Caco-2 (cell line): Measurements from ENCODE around the gene OR13C4. TPM values are rescaled to one million over a fixed set of nuclear protein-coding genes. Genes with fewer than 3 reads are reported as not detected.
"Not testable (repeated sequence)": the region's sequence is repeated elsewhere in the genome, so short reads cannot be mapped to it uniquely, and the experiment has no call there.

Experiments used
- BruUV-seq: library from RNA; stranded (reverse); fragments of 400-500 nt; replicated peaks from 2 replicates; lab custom pipeline; 2021; lab: Mats Ljungman, UMichigan
- CTCF ChIA-PET: fragments of 300-600 bp; sonication (Branson Sonifier 250); formaldehyde crosslinking; loops from one replicate; lab custom pipeline; 2022; ENCODE audit warnings: antibody characterized with exemption; lab: Charles Lee
- POLR2A ChIA-PET: fragments of 300-600 bp; sonication (Branson Sonifier 250); formaldehyde crosslinking; loops from one replicate; lab custom pipeline; 2022; ENCODE audit warnings: antibody characterized with exemption; lab: Charles Lee
- DNase-seq, 2 experiments: peaks; one replicate each; pipeline versions ENCODE4 v3.0.0 to v3.0.0-alpha.2; 2020 to 2022
- H3K27me3 ChIP-seq: replicated peaks from 2 replicates; pipeline ENCODE4 v1.6.0; 2011; ENCODE audit warnings: low read length; ENCODE audit not compliant: control insufficient read depth, insufficient read depth
- H3K36me3 ChIP-seq: 2 replicates; pipeline ENCODE4 v1.5.1; 2011; ENCODE audit warnings: low read length; ENCODE audit not compliant: control insufficient read depth, insufficient read depth
- H3K4me1 ChIP-seq: fragments of 250-450 bp; sonication (Bioruptor Pico); 2 replicates; pipeline ENCODE4 v1.5.1; 2020; ENCODE audit warnings: mild to moderate bottlenecking
- H3K4me3 ChIP-seq: 2 replicates; pipeline ENCODE4 v1.5.1; 2011; ENCODE audit warnings: low read depth, mild to moderate bottlenecking, control low read depth, low read length
- H3K9me3 ChIP-seq: fragments of 250-450 bp; sonication (Bioruptor Pico); 2 replicates; pipeline ENCODE4 v1.5.1; 2020; ENCODE audit warnings: mild to moderate bottlenecking, moderate library complexity
- H3K27ac Mint-ChIP-seq: one replicate; pipeline ENCODE4 v1.8.0; 2022; ENCODE audit warnings: mixed read lengths; ENCODE audit not compliant: unreplicated experiment
- H3K27me3 Mint-ChIP-seq: one replicate; pipeline ENCODE4 v1.8.0; 2022; ENCODE audit warnings: mixed read lengths; ENCODE audit not compliant: insufficient read depth, unreplicated experiment
- H3K36me3 Mint-ChIP-seq: one replicate; pipeline ENCODE4 v1.8.0; 2022; ENCODE audit warnings: mild to moderate bottlenecking, mixed read lengths; ENCODE audit not compliant: insufficient read depth, unreplicated experiment
- H3K4me1 Mint-ChIP-seq: one replicate; pipeline ENCODE4 v1.8.0; 2022; ENCODE audit warnings: low read depth, mixed read lengths; ENCODE audit not compliant: unreplicated experiment
- H3K4me3 Mint-ChIP-seq: one replicate; pipeline ENCODE4 v1.8.0; 2022; ENCODE audit warnings: mild to moderate bottlenecking, moderate library complexity, mixed read lengths; ENCODE audit not compliant: unreplicated experiment
- H3K9me3 Mint-ChIP-seq: one replicate; pipeline ENCODE4 v1.8.0; 2022; ENCODE audit warnings: mixed read lengths; ENCODE audit not compliant: unreplicated experiment
- intact Hi-C: fragments of 100-400 bp; cut with micrococcal nuclease; formaldehyde crosslinking; loops from one replicate; pipeline ENCODE4 v1.10.0; 2022; ENCODE audit not compliant: unreplicated experiment
- total RNA-seq: library from RNA; stranded (reverse); gene quantifications from 2 replicates; pipeline ENCODE4 v1.2.3, GENCODE V29; 2022
- TF ChIP-seq, protein P1 (sequence below), 2 experiments: fragments of 200-600 bp in 1 of 2; IDR thresholded peaks; 1 replicate in 1 of 2; 2 replicates in 1 of 2; pipeline versions ENCODE4 v1.5.1 to v1.8.0; 2011 to 2022; ENCODE audit warnings: antibody characterized with exemption in 1 of 2, control low read depth in 1 of 2, inconsistent platforms in 1 of 2, low read depth in 1 of 2, low read length in 1 of 2, mild to moderate bottlenecking in 1 of 2, moderate library complexity in 1 of 2; ENCODE audit not compliant: insufficient read depth in 1 of 2, severe bottlenecking in 1 of 2, unreplicated experiment in 1 of 2

Gene OR13C4
- total RNA-seq, 1 experiment from 2014 or later: not detected

DNA sequence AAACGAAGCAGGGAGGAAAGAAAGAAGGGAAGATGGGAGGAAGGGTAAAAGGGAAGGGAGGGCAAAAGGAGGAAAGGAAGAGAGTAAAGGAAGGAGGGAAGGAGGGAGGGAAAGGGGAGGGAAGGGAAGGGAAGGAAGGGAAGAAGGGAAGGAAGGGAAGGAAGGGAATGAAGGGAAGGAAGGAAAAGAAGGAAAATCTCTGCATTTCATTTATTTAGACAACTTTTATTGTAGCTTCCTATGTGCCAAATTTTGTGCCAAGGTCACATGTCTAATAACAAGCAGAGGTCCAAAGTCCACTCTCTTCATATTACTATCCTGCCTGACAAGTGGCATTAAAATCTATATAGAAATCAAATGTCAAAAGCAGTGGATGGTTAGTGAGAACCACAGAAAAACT, 12.3 kb upstream of the OR13C4 start:
- H3K27ac Mint-ChIP-seq: no peak overlapping the region
- POLR2A ChIA-PET: no interaction called here
- H3K4me1 ChIP-seq: no peaks in the 10 kb centered on the region

DNA sequence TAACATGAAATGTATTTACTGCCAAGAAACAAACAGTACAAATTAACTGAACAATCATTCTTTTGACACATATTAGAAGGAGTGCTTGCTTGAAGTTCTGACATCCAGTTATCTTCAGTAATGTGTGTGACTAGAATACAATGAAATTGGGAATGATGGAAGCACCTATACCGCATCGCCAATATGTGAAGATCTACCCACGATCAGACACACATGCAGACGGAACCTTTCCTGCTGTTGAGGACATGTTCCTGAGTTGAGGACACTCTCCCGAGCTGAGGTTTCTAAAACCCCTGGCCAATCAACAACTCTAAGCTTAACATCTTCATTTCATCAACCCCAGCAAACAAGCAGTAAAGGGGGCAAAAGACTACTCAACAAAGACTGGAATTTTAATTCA, 9.7 kb upstream of the OR13C4 start, which contains the start of gene OR13C3:
Gene OR13C3 (minus strand): TSS at position 101 of the 400 bp plus-strand sequence. CDS start 133 bp downstream, outside the sequence.
- Histone ChIP-seq H3K36me3 (no peaks in the 10 kb centered on the region), H3K9me3 (no peaks in the 10 kb centered on the region), H3K4me3 (no peak within 1 kb of the TSS), H3K27me3 (no peaks in the 10 kb centered on the region), H3K4me1 (no peaks in the 10 kb centered on the region)
- intact Hi-C loops: loop anchor here (10.0 kb wide), 1 partner anchor 62 kb away; no protein-coding TSS in a partner anchor
- H3K27me3 Mint-ChIP-seq: no peaks in the 10 kb centered on the region
- no peaks in the 10 kb centered on the region for H3K36me3 Mint-ChIP-seq
- H3K27ac Mint-ChIP-seq: no peak within 1 kb of the TSS
- TF ChIP-seq, protein P1, sequence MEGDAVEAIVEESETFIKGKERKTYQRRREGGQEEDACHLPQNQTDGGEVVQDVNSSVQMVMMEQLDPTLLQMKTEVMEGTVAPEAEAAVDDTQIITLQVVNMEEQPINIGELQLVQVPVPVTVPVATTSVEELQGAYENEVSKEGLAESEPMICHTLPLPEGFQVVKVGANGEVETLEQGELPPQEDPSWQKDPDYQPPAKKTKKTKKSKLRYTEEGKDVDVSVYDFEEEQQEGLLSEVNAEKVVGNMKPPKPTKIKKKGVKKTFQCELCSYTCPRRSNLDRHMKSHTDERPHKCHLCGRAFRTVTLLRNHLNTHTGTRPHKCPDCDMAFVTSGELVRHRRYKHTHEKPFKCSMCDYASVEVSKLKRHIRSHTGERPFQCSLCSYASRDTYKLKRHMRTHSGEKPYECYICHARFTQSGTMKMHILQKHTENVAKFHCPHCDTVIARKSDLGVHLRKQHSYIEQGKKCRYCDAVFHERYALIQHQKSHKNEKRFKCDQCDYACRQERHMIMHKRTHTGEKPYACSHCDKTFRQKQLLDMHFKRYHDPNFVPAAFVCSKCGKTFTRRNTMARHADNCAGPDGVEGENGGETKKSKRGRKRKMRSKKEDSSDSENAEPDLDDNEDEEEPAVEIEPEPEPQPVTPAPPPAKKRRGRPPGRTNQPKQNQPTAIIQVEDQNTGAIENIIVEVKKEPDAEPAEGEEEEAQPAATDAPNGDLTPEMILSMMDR (IDR thresholded peaks at IDR 0.05; ENCODE audit: insufficient read depth in 1 of 2, low read depth in 1 of 2, low read length in 1 of 2, severe bottlenecking in 1 of 2, unreplicated experiment in 1 of 2): no peak
- POLR2A ChIA-PET: no interaction called here
- CTCF ChIA-PET: no interaction called here
- no peaks in the 10 kb centered on the region for H3K9me3 Mint-ChIP-seq
- no peak for DNase-seq
- BruUV-seq: no TSS peak
- H3K4me3 Mint-ChIP-seq: no peak within 1 kb of the TSS
- no peaks in the 10 kb centered on the region for H3K4me1 Mint-ChIP-seq

More for the DNA sequence above, 12.3 kb upstream of the OR13C4 start:
- no peak overlapping the region for H3K4me3 ChIP-seq
- no peaks in the 10 kb centered on the region for H3K36me3 Mint-ChIP-seq
- no peaks in the 10 kb centered on the region for H3K27me3 Mint-ChIP-seq
- no peak overlapping the region for H3K4me3 Mint-ChIP-seq
- intact Hi-C loops: loop anchor here (10.0 kb wide), 1 partner anchor 64 kb away; no protein-coding TSS in a partner anchor
- H3K36me3 ChIP-seq: no peaks in the 10 kb centered on the region
- H3K9me3 ChIP-seq: no peaks in the 10 kb centered on the region
- BruUV-seq: no TSS peak
- CTCF ChIA-PET: no interaction called here
- TF ChIP-seq, protein P1 (IDR thresholded peaks at IDR 0.05; ENCODE audit: insufficient read depth in 1 of 2, low read depth in 1 of 2, low read length in 1 of 2, severe bottlenecking in 1 of 2, unreplicated experiment in 1 of 2): no peak
- no peak for DNase-seq
- no peaks in the 10 kb centered on the region for H3K4me1 Mint-ChIP-seq
- H3K9me3 Mint-ChIP-seq: no peaks in the 10 kb centered on the region
- no peaks in the 10 kb centered on the region for H3K27me3 ChIP-seq

DNA sequence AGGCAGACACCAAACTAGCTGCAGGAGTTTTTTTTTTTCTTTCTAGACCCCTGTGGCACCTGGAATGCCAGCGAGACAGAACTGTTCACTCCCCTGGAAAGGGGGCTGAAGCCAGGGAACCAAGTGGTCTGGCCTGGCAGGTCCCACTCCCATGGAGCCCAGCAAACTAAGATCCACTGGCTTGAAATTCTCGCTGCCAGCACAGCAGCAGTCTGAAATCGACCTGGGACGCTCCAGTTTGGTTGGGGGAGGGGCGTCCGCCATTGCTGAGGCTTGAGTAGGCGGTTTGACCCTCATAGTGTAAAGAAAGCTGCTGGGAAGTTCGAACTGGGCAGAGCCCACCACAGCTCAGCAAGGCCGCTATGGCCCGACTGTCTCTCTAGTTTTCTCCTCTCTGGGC, 6.8 kb downstream of the OR13C4 start:
- H3K36me3 Mint-ChIP-seq, H3K4me3 Mint-ChIP-seq, H3K4me1 Mint-ChIP-seq, H3K27ac Mint-ChIP-seq, POLR2A ChIA-PET, H3K4me1 ChIP-seq, BruUV-seq, H3K9me3 ChIP-seq, intact Hi-C loops, DNase-seq, H3K27me3 ChIP-seq, CTCF ChIA-PET, H3K27me3 Mint-ChIP-seq, H3K4me3 ChIP-seq, H3K9me3 Mint-ChIP-seq, H3K36me3 ChIP-seq: not testable (repeated sequence)
